Measurements from ENCODE around the gene EHD4.

GRCh38 chr15:41881550-41881919, 90.8 kb downstream of the EHD4 start:
- no peak for TF ChIP-seq CTCF (IDR thresholded peaks at IDR 0.05)
- no peak for TF ChIP-seq POLR2A (IDR thresholded peaks at IDR 0.05)
- TF ChIP-seq EP300 (IDR thresholded peaks at IDR 0.05), result no peak
- no peak for TF ChIP-seq POLR2AphosphoS5 (IDR thresholded peaks at IDR 0.05)

All from gastroesophageal sphincter (tissue), 3 donors.